RWPE1 (cell line): ENCODE results near the gene CKB.

Experiments
- CTCF ChIA-PET: fragments of 350-600 bp; sonication (Branson Sonifier 250); formaldehyde crosslinking; extraction: SDS; loops from one replicate; lab custom pipeline; 2021; lab: Yijun Ruan, JAX
- POLR2A ChIA-PET: fragments of 400-600 bp; formaldehyde crosslinking; extraction: SDS; loops from one replicate; lab custom pipeline; 2020; ENCODE audit warnings: antibody characterized with exemption; ENCODE audit not compliant: low non-redundant PET; lab: Yijun Ruan, JAX
- DNase-seq: peaks from one replicate; pipeline ENCODE4 v3.0.0; 2012; ENCODE audit warnings: low spot score
- H3K27ac ChIP-seq: fragments of 450-650 bp; 2 replicates; pipeline ENCODE4 v1.5.1; 2017
- TF ChIP-seq, protein P1 (sequence below): fragments of 450-650 bp; conservative IDR thresholded peaks from 2 replicates; pipeline ENCODE4 v1.5.1; 2017; ENCODE audit warnings: low read depth, mild to moderate bottlenecking

The CKB gene

DNA sequence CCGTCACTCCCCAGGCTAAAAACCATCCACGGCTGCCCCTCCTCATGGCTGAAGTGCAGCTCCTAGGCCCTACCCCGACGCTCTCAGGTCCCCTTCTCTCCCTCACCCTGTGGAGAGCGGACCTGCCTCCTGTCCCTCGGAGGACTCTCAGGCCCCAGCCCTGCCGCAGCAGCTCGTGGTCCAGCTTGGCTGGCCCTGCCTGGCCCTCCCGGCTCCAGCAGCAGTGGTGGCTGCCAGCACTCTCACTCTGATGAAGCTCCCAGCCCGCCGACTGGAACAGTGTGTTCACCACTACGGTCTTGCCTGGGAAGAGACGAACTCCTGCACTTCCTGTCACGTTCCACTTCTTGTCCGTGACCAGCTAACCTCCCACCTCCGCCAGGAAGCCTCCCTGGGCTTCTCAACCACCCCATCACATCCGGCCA is 28.7 kb upstream of the CKB start:
- TF ChIP-seq, protein P1, sequence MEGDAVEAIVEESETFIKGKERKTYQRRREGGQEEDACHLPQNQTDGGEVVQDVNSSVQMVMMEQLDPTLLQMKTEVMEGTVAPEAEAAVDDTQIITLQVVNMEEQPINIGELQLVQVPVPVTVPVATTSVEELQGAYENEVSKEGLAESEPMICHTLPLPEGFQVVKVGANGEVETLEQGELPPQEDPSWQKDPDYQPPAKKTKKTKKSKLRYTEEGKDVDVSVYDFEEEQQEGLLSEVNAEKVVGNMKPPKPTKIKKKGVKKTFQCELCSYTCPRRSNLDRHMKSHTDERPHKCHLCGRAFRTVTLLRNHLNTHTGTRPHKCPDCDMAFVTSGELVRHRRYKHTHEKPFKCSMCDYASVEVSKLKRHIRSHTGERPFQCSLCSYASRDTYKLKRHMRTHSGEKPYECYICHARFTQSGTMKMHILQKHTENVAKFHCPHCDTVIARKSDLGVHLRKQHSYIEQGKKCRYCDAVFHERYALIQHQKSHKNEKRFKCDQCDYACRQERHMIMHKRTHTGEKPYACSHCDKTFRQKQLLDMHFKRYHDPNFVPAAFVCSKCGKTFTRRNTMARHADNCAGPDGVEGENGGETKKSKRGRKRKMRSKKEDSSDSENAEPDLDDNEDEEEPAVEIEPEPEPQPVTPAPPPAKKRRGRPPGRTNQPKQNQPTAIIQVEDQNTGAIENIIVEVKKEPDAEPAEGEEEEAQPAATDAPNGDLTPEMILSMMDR: no peak
- no peak for DNase-seq
- peak overlapping the region; percentile 97 for H3K27ac ChIP-seq
- ChIA-PET POLR2A (no interaction called here), CTCF (interaction anchor here (0.5 to 1.4 kb wide), 2 partner anchors 11 to 33 kb away, joined by 3 to 10 read pairs; partner anchors contain the start of genes BAG5 and COA8)

DNA sequence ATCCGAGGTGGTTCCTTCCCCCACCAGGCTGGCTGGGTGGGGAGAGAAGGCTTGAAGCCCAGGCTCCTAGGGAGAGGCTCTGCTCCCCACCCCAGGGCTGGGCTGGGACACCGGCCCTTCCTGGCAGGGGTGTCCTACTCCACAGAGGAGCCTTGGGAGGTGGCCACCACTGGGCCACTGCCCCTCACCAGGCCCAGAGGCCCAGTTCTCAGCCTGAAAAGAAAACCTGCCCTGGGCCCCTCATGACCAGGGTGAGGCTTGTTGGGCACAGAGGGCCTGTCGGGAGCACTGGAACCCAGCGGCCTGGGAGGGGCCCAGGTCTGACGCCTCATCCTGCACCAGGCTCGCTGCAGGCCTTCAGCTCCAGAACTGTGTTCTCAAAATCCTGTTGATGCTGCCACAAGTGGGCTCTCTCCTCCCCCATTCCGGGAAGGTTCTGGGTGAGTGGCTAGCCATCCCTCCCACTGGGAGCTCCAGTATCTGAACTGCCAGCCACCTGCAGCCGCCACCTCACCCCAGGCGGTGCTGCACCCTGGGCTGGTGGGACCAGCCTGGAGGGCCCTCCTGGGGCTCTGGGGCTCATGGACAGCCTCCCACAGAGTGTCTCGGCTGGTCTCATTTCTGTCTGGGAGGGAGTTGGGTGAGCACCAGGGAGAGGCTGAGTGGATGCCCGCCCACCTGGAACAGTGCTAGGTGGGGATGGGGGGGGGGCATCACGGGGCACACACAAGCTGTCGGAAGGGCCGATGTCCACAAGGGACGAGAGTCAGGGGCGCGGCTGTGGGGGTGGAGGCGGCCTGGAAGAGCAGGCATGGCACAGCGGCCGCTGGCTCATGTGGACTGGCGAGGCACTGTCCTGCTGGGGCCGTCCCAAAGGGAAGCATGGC is 28.1 kb upstream of the CKB start:
- DNase-seq: no peak
- TF ChIP-seq, protein P1: no peak
- H3K27ac ChIP-seq: peak overlapping the region; percentile 97
- POLR2A ChIA-PET: no interaction called here
- CTCF ChIA-PET: interaction anchor here (0.5 to 0.9 kb wide), 3 partner anchors 12 to 32 kb away, joined by 3 to 5 read pairs (median 4); partner anchors contain the start of genes BAG5 and COA8

DNA sequence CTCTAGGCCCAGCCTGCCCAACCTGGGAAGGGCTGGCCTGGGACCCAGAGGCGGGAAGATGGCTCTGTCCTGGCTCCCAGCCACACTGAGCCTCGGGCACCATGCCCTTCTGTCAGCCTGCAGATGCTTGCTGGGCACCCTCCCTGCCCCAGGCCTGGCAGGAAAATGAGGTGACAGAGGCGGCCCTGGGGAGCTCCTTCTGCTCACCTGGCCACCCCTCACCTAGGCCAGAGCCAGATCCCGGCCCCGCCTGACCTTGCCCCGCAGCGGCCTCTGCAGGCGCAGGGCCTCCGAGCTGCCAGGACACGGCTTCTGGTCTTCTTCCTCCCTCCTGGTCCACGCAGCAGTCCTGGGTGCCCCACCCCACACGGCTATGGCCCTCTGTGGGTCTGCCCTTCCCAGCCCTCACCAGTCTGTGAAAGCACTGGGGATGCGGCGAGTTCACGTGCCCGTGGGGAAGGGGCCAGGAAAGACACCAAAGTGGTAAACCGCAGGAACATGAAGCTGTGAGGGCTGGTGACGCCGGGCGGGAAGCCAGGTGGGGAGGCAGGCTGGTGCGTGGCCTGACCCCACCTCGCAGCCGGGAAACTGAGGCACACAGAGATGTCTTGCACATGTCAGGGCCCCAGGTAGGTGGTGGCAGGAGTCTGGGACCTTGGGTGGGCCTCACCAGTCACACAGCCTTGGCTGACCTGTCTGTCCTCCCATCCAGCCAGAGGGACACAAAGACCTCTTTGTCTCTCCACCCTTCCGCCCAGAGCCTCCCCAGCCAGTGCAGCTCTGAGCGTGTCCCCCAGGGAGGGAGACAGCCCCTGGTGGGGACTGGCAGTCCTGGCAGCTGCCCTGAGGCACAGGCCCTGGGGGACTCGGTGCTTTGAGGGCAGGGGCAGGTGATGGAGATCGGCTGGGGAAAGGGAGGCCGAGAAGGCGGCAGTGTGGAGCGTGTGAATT is 27.0 kb upstream of the CKB start:
- TF ChIP-seq, protein P1: 0 out of 2 replicates have a peak, but pooled peaks have one; percentile 9
- ChIA-PET CTCF (interaction anchor here (0.6 to 1.5 kb wide), 3 partner anchors 28 to 31 kb away, joined by 4 to 6 read pairs (median 5); no protein-coding TSS in a partner anchor), POLR2A (interaction anchor here (1.1 kb wide), 1 partner anchor 37 kb away, joined by 3 read pairs; no protein-coding TSS in a partner anchor)
- DNase-seq: no peak
- H3K27ac ChIP-seq: peak overlapping the region; percentile 97

DNA sequence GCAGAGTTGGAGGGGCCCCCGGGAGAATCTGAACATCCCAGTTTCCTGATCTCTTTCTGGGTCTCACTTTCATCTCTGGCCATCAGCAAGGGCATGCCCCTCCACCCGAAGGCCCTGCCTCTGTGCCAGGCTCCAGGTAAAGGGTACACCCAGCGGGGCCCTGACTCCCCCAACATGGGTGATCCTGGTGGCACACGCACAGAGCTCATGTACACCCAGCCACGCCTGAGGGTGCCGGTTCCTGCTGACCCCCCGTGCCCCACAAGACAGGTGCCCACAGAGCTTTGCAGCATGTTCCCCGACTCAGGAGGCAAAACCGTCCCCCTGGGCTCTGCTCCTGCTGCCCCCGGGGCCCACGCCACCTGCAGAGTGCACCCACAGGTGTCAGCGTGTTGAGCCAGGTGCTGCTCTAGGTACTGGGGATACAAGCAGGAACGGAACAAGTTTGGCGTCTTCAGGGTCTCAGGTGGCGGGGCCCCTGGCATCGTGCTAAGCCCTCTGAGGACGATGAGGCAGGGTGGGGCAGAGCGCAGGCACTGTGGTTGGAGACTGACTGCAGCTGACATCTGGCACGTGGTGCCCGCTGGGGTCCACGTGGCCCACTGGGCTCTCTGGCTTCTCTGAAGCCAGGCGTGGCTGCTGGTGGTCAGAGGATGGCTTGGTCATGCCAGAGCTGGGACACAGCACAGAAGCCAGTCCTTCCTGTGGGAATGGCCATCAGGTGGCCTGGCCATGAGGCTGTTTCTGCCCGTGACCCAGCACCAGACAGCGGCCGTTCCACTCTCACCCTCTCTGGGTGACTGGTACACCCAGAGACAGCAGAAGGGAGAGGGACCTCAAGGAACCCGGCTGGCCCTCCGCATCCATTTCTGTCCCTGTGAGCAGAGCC is 26.1 kb upstream of the CKB start:
- POLR2A ChIA-PET: interaction anchor here (0.7 to 1.1 kb wide), 2 partner anchors 20 to 36 kb away, joined by 3 to 4 read pairs; no protein-coding TSS in a partner anchor
- TF ChIP-seq, protein P1: no peak
- CTCF ChIA-PET: interaction anchor here (1.5 to 3.7 kb wide), 2 partner anchors 29 to 30 kb away, joined by 6 to 57 read pairs; partner anchors contain the start of gene CKB
- no peak for DNase-seq
- peak overlapping the region; percentile 97 for H3K27ac ChIP-seq

DNA sequence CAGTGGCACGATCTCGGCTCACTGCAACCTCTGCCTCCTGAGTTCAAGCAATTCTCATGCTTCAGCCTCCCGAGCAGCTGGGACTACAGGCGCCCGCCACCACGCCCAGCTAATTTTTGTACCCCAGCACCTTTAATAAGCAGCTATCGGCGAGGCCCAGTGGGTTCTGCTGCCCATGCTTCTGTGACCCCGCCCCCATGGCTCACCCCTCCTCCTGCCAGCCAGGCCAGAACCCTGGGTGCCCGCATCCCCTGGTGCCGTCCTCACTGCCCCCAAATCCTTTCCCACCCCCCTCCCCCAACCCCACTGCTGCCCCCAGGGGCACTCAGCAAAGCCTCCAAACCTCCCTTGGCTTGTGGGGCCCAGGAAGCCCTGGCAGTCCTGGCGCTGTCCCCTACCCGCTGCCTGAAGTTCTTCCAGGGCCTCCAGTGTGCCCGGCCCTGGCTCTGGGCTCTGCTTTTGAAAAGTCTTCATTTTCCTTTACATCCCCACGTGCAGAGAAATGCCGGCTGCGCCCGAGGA is 25.4 kb upstream of the CKB start:
- DNase-seq: no peak
- ChIA-PET POLR2A (interaction anchor here (0.7 kb wide), 1 partner anchor 20 kb away, joined by 4 read pairs; no protein-coding TSS in a partner anchor), CTCF (interaction anchor here (3.7 kb wide), 1 partner anchor 28 kb away, joined by 57 read pairs; the partner anchor contains the start of gene CKB)
- TF ChIP-seq, protein P1: no peak
- H3K27ac ChIP-seq: peak overlapping the region; percentile 97
